AG09319 (cell line): ENCODE data around the gene SLC1A4.

Source experiments
- DNase-seq: peaks from one replicate; pipeline ENCODE4 v3.0.0-alpha.2; 2010; ENCODE audit warnings: low read depth; ENCODE audit errors: extremely low read depth
- CTCF ChIP-seq: IDR thresholded peaks from 2 replicates; pipeline ENCODE4 v1.5.1; 2011; ENCODE audit warnings: low read depth, mild to moderate bottlenecking, inconsistent platforms, low read length, moderate library complexity

The SLC1A4 gene

GRCh38 chr2:65062843-65063825 lies 73.9 kb downstream of the SLC1A4 start:
- TF ChIP-seq CTCF, result no peak
- no peak for DNase-seq

- TF ChIP-seq CTCF, result peak; percentile 54
- peak; percentile 60 for DNase-seq
These were observed 75.7 kb downstream of the SLC1A4 start for GRCh38 chr2:65064728-65065552.

- no peak for TF ChIP-seq CTCF
These were observed 78.8 kb downstream of the SLC1A4 start for GRCh38 chr2:65067806-65068553.

GRCh38 chr2:65069439-65069824 lies 80.2 kb downstream of the SLC1A4 start:
- DNase-seq, result no peak

More at GRCh38 chr2:65067806-65068553, 78.8 kb downstream of the SLC1A4 start:
- no peak for DNase-seq

GRCh38 chr2:65070172-65070830 lies 81.1 kb downstream of the SLC1A4 start:
- no peak for DNase-seq
- peak; percentile 31 for TF ChIP-seq CTCF

More at GRCh38 chr2:65069439-65069824, 80.2 kb downstream of the SLC1A4 start:
- TF ChIP-seq CTCF, result no peak

- DNase-seq, result no peak
- no peak for TF ChIP-seq CTCF
These were observed 81.7 kb downstream of the SLC1A4 start for GRCh38 chr2:65070856-65071255.
